Tibial nerve (tissue), 4 donors: ENCODE measurements around the gene SMIM24.

Source experiments
- CTCF ChIP-seq, 5 experiments: fragments of 200-600 bp in 3 of 5; fragments of 450-650 bp in 2 of 5; sonication (generic) in 3 of 5; IDR thresholded peaks; one replicate each; pipeline ENCODE4 v1.5.1; 2016 to 2019; ENCODE audit warnings: antibody characterized with exemption in 5 of 5, mild to moderate bottlenecking in 3 of 5, moderate library complexity in 2 of 5
- EP300 ChIP-seq, 2 donors: sonication (generic); formaldehyde crosslinking; IDR thresholded peaks; one replicate each; pipeline ENCODE4 v1.6.1; 2017; ENCODE audit warnings: antibody characterized with exemption in 2 of 2, mild to moderate bottlenecking in 1 of 2
- POLR2A ChIP-seq, 2 donors: fragments of 450-650 bp; IDR thresholded peaks; one replicate each; pipeline ENCODE4 v1.6.1; 2017; ENCODE audit warnings: antibody characterized with exemption in 2 of 2, mild to moderate bottlenecking in 2 of 2, moderate library complexity in 2 of 2

GRCh38 chr19:3513229-3514140 lies 33.2 kb upstream of the SMIM24 start:
- TF ChIP-seq POLR2A (IDR thresholded peaks at IDR 0.05) = no peak
- no peak for TF ChIP-seq CTCF (IDR thresholded peaks at IDR 0.05)
- no peak for TF ChIP-seq EP300 (IDR thresholded peaks at IDR 0.05)
